DOHH2 (cell line): ENCODE data around the gene ELF5.

Experiments
- H3F3A ChIP-seq: fragments of 200-600 bp; sonication (generic), shearing (Covaris generic); 2 replicates; pipeline ENCODE4 v1.6.0; 2016; ENCODE audit warnings: antibody characterized with exemption, mild to moderate bottlenecking; ENCODE audit not compliant: control insufficient read depth, insufficient read depth
- H3K27ac ChIP-seq: fragments of 200-600 bp; sonication (generic); 2 replicates; pipeline ENCODE4 v1.5.1; 2014; ENCODE audit warnings: low read depth, mild to moderate bottlenecking, low read length, moderate library complexity
- H3K27me3 ChIP-seq: fragments of 200-600 bp; sonication (generic); 2 replicates; pipeline ENCODE4 v1.6.1; 2014; ENCODE audit warnings: mild to moderate bottlenecking, low read length, mixed read lengths; ENCODE audit not compliant: control insufficient read depth
- H3K36me3 ChIP-seq: fragments of 200-600 bp; sonication (generic); 2 replicates; pipeline ENCODE4 v1.6.1; 2014; ENCODE audit warnings: mild to moderate bottlenecking, low read length, moderate library complexity, mixed read lengths; ENCODE audit not compliant: control insufficient read depth
- H3K4me1 ChIP-seq: fragments of 200-600 bp; sonication (generic); 2 replicates; pipeline ENCODE4 v1.6.1; 2014; ENCODE audit warnings: mild to moderate bottlenecking, low read length, mixed read lengths; ENCODE audit not compliant: control insufficient read depth
- H3K4me2 ChIP-seq: fragments of 200-600 bp; sonication (generic); 2 replicates; pipeline ENCODE4 v1.6.0; 2014; ENCODE audit warnings: mild to moderate bottlenecking, low read length, moderate library complexity
- H3K4me3 ChIP-seq: fragments of 200-600 bp; sonication (generic); 2 replicates; pipeline ENCODE4 v1.5.1; 2014; ENCODE audit warnings: mild to moderate bottlenecking, low read length, mixed read lengths
- H3K79me2 ChIP-seq: fragments of 200-600 bp; sonication (generic); 2 replicates; pipeline ENCODE4 v1.6.1; 2014; ENCODE audit warnings: mild to moderate bottlenecking, low read length, mixed read lengths; ENCODE audit not compliant: control insufficient read depth
- H3K9me2 ChIP-seq: fragments of 200-600 bp; sonication (generic); replicated peaks from 2 replicates; pipeline ENCODE4 v1.6.1; 2014; ENCODE audit warnings: mild to moderate bottlenecking, low read length, mixed read lengths; ENCODE audit not compliant: control insufficient read depth
- H3K9me3 ChIP-seq: fragments of 200-600 bp; sonication (generic); 2 replicates; pipeline ENCODE4 v1.6.1; 2014; ENCODE audit warnings: antibody characterized with exemption, low read length, mixed read lengths; ENCODE audit not compliant: control insufficient read depth, insufficient read depth
- H4K20me1 ChIP-seq: fragments of 200-600 bp; sonication (generic); 2 replicates; pipeline ENCODE4 v1.6.0; 2014; ENCODE audit warnings: low read depth, mild to moderate bottlenecking, antibody characterized with exemption, low read length, moderate library complexity; ENCODE audit not compliant: control insufficient read depth, insufficient read depth
- EZH2phosphoT487 ChIP-seq: fragments of 200-600 bp; sonication (generic); IDR thresholded peaks from 2 replicates; pipeline ENCODE4 v1.6.1; 2017; ENCODE audit warnings: borderline replicate concordance, mild to moderate bottlenecking, antibody characterized with exemption, low read length, moderate library complexity, mixed read lengths
- TF ChIP-seq, protein P1 (sequence below): fragments of 200-600 bp; sonication (generic); IDR thresholded peaks from one replicate; pipeline ENCODE4 v1.5.1; 2014; ENCODE audit warnings: antibody characterized with exemption, mild to moderate bottlenecking, low read depth, low read length; ENCODE audit not compliant: poor library complexity, severe bottlenecking

ELF5 gene

DNA sequence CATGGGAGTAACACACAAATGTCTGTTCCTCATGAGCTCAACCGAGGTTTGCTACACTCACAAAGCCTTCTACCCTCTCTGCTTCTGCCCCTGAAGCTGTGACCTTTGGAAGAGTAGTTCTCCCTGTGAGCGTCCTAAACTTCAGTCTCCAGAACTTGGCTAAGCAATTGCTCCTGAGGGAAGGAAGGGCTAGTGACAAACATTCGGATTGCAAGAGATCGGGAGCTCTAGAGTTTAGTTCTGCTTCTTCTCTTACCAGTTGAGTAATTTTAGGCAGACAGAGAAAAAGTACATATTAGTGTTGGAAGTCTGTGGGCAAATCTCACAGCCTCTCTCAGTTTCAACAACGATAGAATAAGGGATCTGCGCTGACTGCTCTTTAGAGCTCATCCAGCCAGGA is 27.3 kb upstream of the ELF5 start:
- Histone ChIP-seq H3K27ac (no peak overlapping the region), H3K4me3 (no peak overlapping the region), H3K79me2 (no peaks in the 10 kb centered on the region), H3F3A (no peaks in the 10 kb centered on the region), H3K4me2 (no peak overlapping the region), H3K9me2 (no peaks in the 10 kb centered on the region), H3K27me3 (peaks cover 16% of the 10 kb centered on the region), H4K20me1 (no peaks in the 10 kb centered on the region), H3K9me3 (no peaks in the 10 kb centered on the region), H3K4me1 (no peaks in the 10 kb centered on the region), H3K36me3 (no peaks in the 10 kb centered on the region)
- TF ChIP-seq EZH2phosphoT487 = no peak
- TF ChIP-seq, protein P1, sequence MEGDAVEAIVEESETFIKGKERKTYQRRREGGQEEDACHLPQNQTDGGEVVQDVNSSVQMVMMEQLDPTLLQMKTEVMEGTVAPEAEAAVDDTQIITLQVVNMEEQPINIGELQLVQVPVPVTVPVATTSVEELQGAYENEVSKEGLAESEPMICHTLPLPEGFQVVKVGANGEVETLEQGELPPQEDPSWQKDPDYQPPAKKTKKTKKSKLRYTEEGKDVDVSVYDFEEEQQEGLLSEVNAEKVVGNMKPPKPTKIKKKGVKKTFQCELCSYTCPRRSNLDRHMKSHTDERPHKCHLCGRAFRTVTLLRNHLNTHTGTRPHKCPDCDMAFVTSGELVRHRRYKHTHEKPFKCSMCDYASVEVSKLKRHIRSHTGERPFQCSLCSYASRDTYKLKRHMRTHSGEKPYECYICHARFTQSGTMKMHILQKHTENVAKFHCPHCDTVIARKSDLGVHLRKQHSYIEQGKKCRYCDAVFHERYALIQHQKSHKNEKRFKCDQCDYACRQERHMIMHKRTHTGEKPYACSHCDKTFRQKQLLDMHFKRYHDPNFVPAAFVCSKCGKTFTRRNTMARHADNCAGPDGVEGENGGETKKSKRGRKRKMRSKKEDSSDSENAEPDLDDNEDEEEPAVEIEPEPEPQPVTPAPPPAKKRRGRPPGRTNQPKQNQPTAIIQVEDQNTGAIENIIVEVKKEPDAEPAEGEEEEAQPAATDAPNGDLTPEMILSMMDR = no peak

DNA sequence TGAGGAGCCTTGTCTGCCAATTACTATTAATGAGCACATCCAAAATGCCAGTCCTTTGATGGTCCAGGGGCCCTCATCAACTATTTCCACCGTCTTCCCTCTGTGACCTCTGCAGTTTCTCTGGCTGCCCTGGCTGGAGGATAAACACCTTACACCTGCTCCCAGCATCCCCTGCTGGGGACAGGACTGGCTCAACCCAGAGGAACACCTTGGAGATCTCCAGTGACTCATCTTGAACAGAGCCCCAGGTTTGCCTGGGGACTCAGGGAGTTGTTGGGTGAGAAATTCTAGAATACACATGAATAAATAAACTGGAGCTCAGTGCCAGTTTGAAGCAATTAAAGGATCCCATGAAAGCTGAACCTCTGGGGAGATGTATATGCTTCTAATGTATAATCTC is 24.0 kb upstream of the ELF5 start:
- no peaks in the 10 kb centered on the region for H3K9me3 ChIP-seq
- H3K4me1 ChIP-seq = no peaks in the 10 kb centered on the region
- no peaks in the 10 kb centered on the region for H3K36me3 ChIP-seq
- no peaks in the 10 kb centered on the region for H3F3A ChIP-seq
- H3K27me3 ChIP-seq = peaks cover 18% of the 10 kb centered on the region
- H3K4me2 ChIP-seq = no peak overlapping the region
- H3K9me2 ChIP-seq = no peaks in the 10 kb centered on the region
- no peak for TF ChIP-seq EZH2phosphoT487
- TF ChIP-seq, protein P1 = no peak
- no peak overlapping the region for H3K27ac ChIP-seq
- H4K20me1 ChIP-seq = no peaks in the 10 kb centered on the region
- no peaks in the 10 kb centered on the region for H3K79me2 ChIP-seq
- no peak overlapping the region for H3K4me3 ChIP-seq

DNA sequence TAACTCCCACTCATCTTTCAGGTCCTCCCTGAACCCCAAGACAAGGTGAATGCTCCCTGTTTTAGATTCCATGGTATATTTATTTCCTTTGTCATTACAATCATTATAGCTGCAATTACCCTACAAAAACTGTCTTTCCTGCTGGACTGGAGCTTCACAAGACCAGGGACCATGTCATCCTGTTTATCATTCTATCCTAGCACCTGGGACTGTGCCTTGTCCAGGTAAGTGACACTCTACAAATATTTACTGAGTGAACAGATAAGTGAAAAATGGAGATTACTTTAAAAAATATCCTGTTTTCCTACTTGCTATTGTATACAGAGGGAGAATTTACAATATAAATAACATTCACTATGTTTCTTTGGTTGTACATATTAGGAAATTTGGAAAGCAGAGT is 22.5 kb upstream of the ELF5 start:
- no peaks in the 10 kb centered on the region for H4K20me1 ChIP-seq
- H3K27ac ChIP-seq = no peak overlapping the region
- H3K27me3 ChIP-seq = peaks cover 17% of the 10 kb centered on the region
- TF ChIP-seq, protein P1 = no peak
- no peak for TF ChIP-seq EZH2phosphoT487
- no peak overlapping the region for H3K4me2 ChIP-seq
- no peaks in the 10 kb centered on the region for H3K36me3 ChIP-seq
- H3K9me2 ChIP-seq = no peaks in the 10 kb centered on the region
- no peaks in the 10 kb centered on the region for H3K79me2 ChIP-seq
- H3K4me3 ChIP-seq = no peak overlapping the region
- H3K4me1 ChIP-seq = no peaks in the 10 kb centered on the region
- no peaks in the 10 kb centered on the region for H3K9me3 ChIP-seq
- H3F3A ChIP-seq = no peaks in the 10 kb centered on the region

DNA sequence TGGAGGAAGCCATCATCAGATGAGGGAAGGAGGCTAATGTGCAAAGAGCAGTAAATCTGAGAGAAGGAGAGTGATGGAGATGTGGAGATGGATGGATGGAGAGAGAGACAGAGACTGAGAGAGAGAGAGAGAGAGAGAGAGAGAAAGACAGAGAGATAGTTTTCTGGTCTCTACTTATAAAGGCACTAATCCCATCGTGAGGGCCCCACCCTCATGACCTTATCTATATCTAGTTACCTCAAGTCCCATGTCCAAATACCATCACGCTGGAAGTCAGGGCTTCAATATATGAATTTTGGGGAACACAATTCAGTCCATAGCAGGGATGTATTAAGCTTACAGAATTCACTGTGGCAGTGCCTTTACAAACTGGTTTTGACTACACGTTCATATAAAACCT is 21.2 kb upstream of the ELF5 start:
- TF ChIP-seq, protein P1 = no peak
- TF ChIP-seq EZH2phosphoT487 = no peak
- Histone ChIP-seq H3F3A (no peaks in the 10 kb centered on the region), H3K4me2 (no peak overlapping the region), H3K4me1 (no peaks in the 10 kb centered on the region), H3K4me3 (no peak overlapping the region), H3K27me3 (peaks cover 11% of the 10 kb centered on the region), H3K9me3 (no peaks in the 10 kb centered on the region), H3K9me2 (no peaks in the 10 kb centered on the region), H3K36me3 (no peaks in the 10 kb centered on the region), H3K79me2 (no peaks in the 10 kb centered on the region), H3K27ac (no peak overlapping the region), H4K20me1 (no peaks in the 10 kb centered on the region)
